K562 (cell line): ENCODE results near the gene USP12. TPM values are rescaled to one million over a fixed set of nuclear protein-coding genes. Genes with fewer than 3 reads are reported as not detected.

ENCODE experiments used
- CBFB ChIP-seq: sonication (generic); formaldehyde crosslinking; IDR thresholded peaks from 2 replicates; pipeline ENCODE4 v1.4.0; 2020; ENCODE audit warnings: mild to moderate bottlenecking, missing genetic modification reagents
- CEBPZ ChIP-seq: fragments of 150-350 bp; IDR thresholded peaks from 2 replicates; pipeline ENCODE4 v1.6.1; 2014; ENCODE audit warnings: low read depth, mild to moderate bottlenecking, low read length, borderline replicate concordance
- CXXC5 ChIP-seq: fragments of 250-450 bp; sonication (Bioruptor Pico); IDR thresholded peaks from 2 replicates; pipeline ENCODE4 v1.8.0; 2022; ENCODE audit warnings: inconsistent platforms, mild to moderate bottlenecking, moderate library complexity
- EP300 ChIP-seq: IDR thresholded peaks from 2 replicates; pipeline ENCODE4 v1.6.1; 2012; ENCODE audit warnings: low read length, improper control_type of control experiment
- ESRRA ChIP-seq: fragments of 450-650 bp; IDR thresholded peaks from 2 replicates; pipeline ENCODE4 v1.6.1; 2014; ENCODE audit warnings: low read depth, mild to moderate bottlenecking, moderate library complexity, borderline replicate concordance
- FOXO4 ChIP-seq: fragments of 450-650 bp; formaldehyde crosslinking; IDR thresholded peaks from 2 replicates; pipeline ENCODE4 v1.4.0; 2020; ENCODE audit warnings: mild to moderate bottlenecking, moderate library complexity
- FOXP4 ChIP-seq: sonication (generic); formaldehyde crosslinking; IDR thresholded peaks from 2 replicates; pipeline ENCODE4 v1.8.0; 2022; ENCODE audit warnings: mild to moderate bottlenecking, missing genetic modification reagents, borderline replicate concordance
- HDAC1 ChIP-seq, 2 experiments: fragments of 450-650 bp; IDR thresholded peaks; 2 replicates each; pipeline ENCODE4 v1.6.1; 2016 to 2017; ENCODE audit warnings: inconsistent platforms in 1 of 2, mild to moderate bottlenecking in 1 of 2, moderate library complexity in 1 of 2
- IRF2 ChIP-seq: sonication (generic); formaldehyde crosslinking; IDR thresholded peaks from 2 replicates; pipeline ENCODE4 v1.8.1; 2022; ENCODE audit warnings: mild to moderate bottlenecking, missing genetic modification reagents
- MCM3 ChIP-seq: fragments of 450-650 bp; IDR thresholded peaks from 2 replicates; pipeline ENCODE4 v1.6.1; 2016
- NCOA4 ChIP-seq: fragments of 450-650 bp; IDR thresholded peaks from 2 replicates; pipeline ENCODE4 v1.6.1; 2018; ENCODE audit warnings: mild to moderate bottlenecking; ENCODE audit not compliant: partially characterized antibody
- PHB ChIP-seq: fragments of 250-450 bp; sonication (Bioruptor Pico); IDR thresholded peaks from 2 replicates; pipeline ENCODE4 v1.5.0; 2021
- PRDM10 ChIP-seq: fragments of 450-650 bp; IDR thresholded peaks from 2 replicates; pipeline ENCODE4 v1.6.1; 2018; ENCODE audit not compliant: partially characterized antibody
- SAFB ChIP-seq: fragments of 200-400 bp; formaldehyde crosslinking; IDR thresholded peaks from 2 replicates; pipeline ENCODE4 v1.6.1; 2017; ENCODE audit warnings: low read depth, low read length, borderline replicate concordance
- TRIM24 ChIP-seq, 2 experiments: fragments of 450-650 bp; IDR thresholded peaks; 2 replicates each; pipeline ENCODE4 v1.6.1; 2016
- YBX1 ChIP-seq: fragments of 450-650 bp; IDR thresholded peaks from 2 replicates; pipeline ENCODE4 v1.7.1; 2016; ENCODE audit warnings: mild to moderate bottlenecking
- ZNF778 ChIP-seq: fragments of 450-650 bp; formaldehyde crosslinking; IDR thresholded peaks from 2 replicates; pipeline ENCODE4 v1.4.0; 2020; ENCODE audit warnings: mild to moderate bottlenecking, moderate library complexity
- polyA plus RNA-seq, 8 experiments: library from polyadenylated mRNA; depleted of rRNA in 4 of 8; stranded (reverse) in 5 of 8; unstranded in 3 of 8; fragments of >200 nt; fragmentation: Nextera tagmentation in 2 of 8; fragmentation: Illumina TruSeq in 1 of 8; extraction: Ambion mirVana in 2 of 8; extraction: Trizol in 1 of 8; gene quantifications; 2 replicates each; pipeline versions ENCODE4 v1.2.1 to v1.2.3, GENCODE V29; 2011 to 2014; ENCODE audit warnings: inconsistent platforms in 1 of 8, missing spikeins in 1 of 8
- total RNA-seq, 7 experiments: library from RNA; depleted of rRNA in 6 of 7; stranded (reverse); fragments of >200 nt in 6 of 7; fragmentation: Illumina TruSeq in 2 of 7; extraction: Trizol in 2 of 7; gene quantifications; 2 replicates each; pipeline versions ENCODE4 v1.2.1 to v1.2.3, GENCODE V29; 2011 to 2021; ENCODE audit warnings: low replicate concordance in 1 of 7

USP12 gene
- total and polyA plus RNA-seq, 9 of the 15 experiments (the other 6 are each of a cell fraction or from before 2014, with no cell fraction given): 1.8 to 20.5 (median 13.3) TPM

GRCh38 chr13:27194895-27195764, 23.5 kb upstream of the USP12 start (continued):
- peak; percentile 98 for TF ChIP-seq PRDM10
- TF ChIP-seq ZNF778 (CRISPR knock-in tag): no peak
- peak; percentile 14; the same call in 1 of the 2 replicates for TF ChIP-seq EP300
- no peak for TF ChIP-seq YBX1
- TF ChIP-seq SAFB: no peak
- peak in 1 of 2 experiments; percentile 33; a peak in 1 of 4 replicates for TF ChIP-seq TRIM24 (IDR thresholded peaks at IDR 0.05)
- no peak for TF ChIP-seq CEBPZ
- TF ChIP-seq FOXP4 (CRISPR knock-in tag): no peak
- TF ChIP-seq ESRRA: no peak
- peak in 1 of 2 experiments; percentile 51; a peak in 1 of 4 replicates for TF ChIP-seq HDAC1 (IDR thresholded peaks at IDR 0.05)
- TF ChIP-seq IRF2 (CRISPR knock-in tag): no peak
- no peak for TF ChIP-seq NCOA4
- TF ChIP-seq PHB (CRISPR knock-in tag): no peak
- peak; percentile 21; the same call in 1 of the 2 replicates for TF ChIP-seq CXXC5 (CRISPR knock-in tag)
- no peak for TF ChIP-seq MCM3
- no peak for TF ChIP-seq FOXO4 (CRISPR knock-in tag)
- no peak for TF ChIP-seq CBFB (CRISPR knock-in tag)
